HepG2 (cell line): ENCODE data around the gene ARL10. TPM values are rescaled to one million over a fixed set of nuclear protein-coding genes. Genes with fewer than 3 reads are reported as not detected.

ENCODE experiments used
- ATAC-seq: fragments of 200-7000 bp; cut with Tn5 transposase; 3 replicates; pipeline ENCODE4 v1.9.1; 2020; ENCODE audit warnings: mild to moderate bottlenecking, moderate library complexity
- BruUV-seq: library from RNA; stranded (reverse); fragments of 400-500 nt; replicated peaks from 2 replicates; lab custom pipeline; 2021; lab: Mats Ljungman, UMichigan
- CTCF ChIA-PET: fragments of 300-600 bp; formaldehyde crosslinking; extraction: SDS; loops from one replicate; lab custom pipeline; 2021; ENCODE audit warnings: low total read pairs, inconsistent platforms, low intra/inter-chr PET ratio; lab: Yijun Ruan, JAX
- POLR2A ChIA-PET: fragments of 350-600 bp; sonication (Branson Sonifier 250); formaldehyde crosslinking; loops from one replicate; lab custom pipeline; 2020; ENCODE audit warnings: antibody characterized with exemption, inconsistent platforms; lab: Yijun Ruan, JAX
- DNase-seq: peaks from one replicate; pipeline ENCODE4 v3.0.0-alpha.2; 2015; ENCODE audit warnings: low spot score
- FAIRE-seq: peaks from 3 replicates; lab custom pipeline; 2011; peaks lifted over from hg19 to GRCh38; lab: Jason Lieb, UNC
- H2AFZ ChIP-seq: one replicate; pipeline ENCODE4 v1.6.1; 2011; ENCODE audit warnings: low read length, inconsistent platforms
- H3K27ac ChIP-seq: fragments of 300-600 bp; 3 replicates; pipeline ENCODE4 v1.8.0; 2011; ENCODE audit warnings: mixed run types, mild to moderate bottlenecking, mixed read lengths, low read length, inconsistent platforms; ENCODE audit not compliant: insufficient read depth; ENCODE audit errors: extremely low read length
- H3K27me3 ChIP-seq, 2 experiments: fragments of 200-600 bp in 1 of 2; 2 replicates in 1 of 2; 3 replicates in 1 of 2; pipeline versions ENCODE4 v1.6.0 to v1.8.0; 2011; ENCODE audit warnings: low read length in 2 of 2, mild to moderate bottlenecking in 2 of 2, moderate library complexity in 2 of 2, inconsistent platforms in 1 of 2; ENCODE audit not compliant: insufficient read depth in 2 of 2, control insufficient read depth in 1 of 2
- H3K36me3 ChIP-seq, 2 experiments: fragments of 200-600 bp in 1 of 2; replicated peaks in 1 of 2; 2 replicates in 1 of 2; 3 replicates in 1 of 2; pipeline versions ENCODE4 v1.5.1 to v1.8.0; 2011; ENCODE audit warnings: low read length in 2 of 2, inconsistent platforms in 1 of 2; ENCODE audit not compliant: insufficient read depth in 2 of 2, control insufficient read depth in 1 of 2
- H3K4me1 ChIP-seq: 2 replicates; pipeline ENCODE4 v1.5.1; 2012; ENCODE audit warnings: low read length, inconsistent platforms; ENCODE audit not compliant: insufficient read depth
- H3K4me2 ChIP-seq: 2 replicates; pipeline ENCODE4 v1.6.0; 2011; ENCODE audit warnings: low read depth, low read length, inconsistent platforms
- H3K4me3 ChIP-seq, 3 experiments: fragments of 200-600 bp in 1 of 3; sonication (generic), shearing (Covaris generic) in 1 of 3; replicated peaks in 1 of 3; 2 replicates each; pipeline ENCODE4 v1.5.1; 2011 to 2016; ENCODE audit warnings: low read length in 3 of 3, inconsistent platforms in 2 of 3, low read depth in 2 of 3, mild to moderate bottlenecking in 2 of 3, control low read depth in 1 of 3, mixed read lengths in 1 of 3; ENCODE audit not compliant: insufficient read depth in 1 of 3
- H3K79me2 ChIP-seq: one replicate; pipeline ENCODE4 v1.6.1; 2011; ENCODE audit warnings: low read length, inconsistent platforms; ENCODE audit not compliant: insufficient read depth
- H3K9ac ChIP-seq: 2 replicates; pipeline ENCODE4 v1.6.0; 2011; ENCODE audit warnings: mild to moderate bottlenecking, low read depth, low read length, inconsistent platforms; ENCODE audit not compliant: insufficient read depth
- H3K9me3 ChIP-seq: 2 replicates; pipeline ENCODE4 v1.5.1; 2012; ENCODE audit warnings: mild to moderate bottlenecking, low read length
- H4K20me1 ChIP-seq: 2 replicates; pipeline ENCODE4 v1.6.0; 2011; ENCODE audit warnings: inconsistent platforms, mild to moderate bottlenecking, low read length, moderate library complexity; ENCODE audit not compliant: insufficient read depth
- MAFK ChIP-seq, 2 experiments: IDR thresholded peaks in 1 of 2; conservative IDR thresholded peaks in 1 of 2; 2 replicates each; pipeline ENCODE4 v1.6.1; 2011; ENCODE audit warnings: improper control_type of control experiment in 2 of 2, low read length in 2 of 2
- SOX13 ChIP-seq, 3 experiments: fragments of 450-650 bp in 1 of 3; sonication (generic) in 1 of 3; formaldehyde crosslinking in 1 of 3; IDR thresholded peaks in 2 of 3; conservative IDR thresholded peaks in 1 of 3; 2 replicates each; pipeline versions ENCODE4 v1.5.0 to v1.6.1; 2016 to 2020; ENCODE audit warnings: antibody characterized with exemption in 1 of 3, mild to moderate bottlenecking in 1 of 3, missing compliant biosample characterization in 1 of 3, missing genetic modification reagents in 1 of 3, moderate library complexity in 1 of 3
- TOE1 ChIP-seq: sonication (generic); formaldehyde crosslinking; IDR thresholded peaks from 2 replicates; pipeline ENCODE4 v1.4.0; 2020; ENCODE audit warnings: mild to moderate bottlenecking, missing genetic modification reagents
- WGBS: methylation state at CpG from one replicate; pipeline ENCODE4 v1.1.6; 2017; ENCODE audit warnings: low lambda C conversion rate; 5-methylcytosine and 5-hydroxymethylcytosine counted together
- in situ Hi-C: cut with HindIII; loops from 2 replicates; pipeline ENCODE4 v1.10.0; 2017; ENCODE audit warnings: low pct_unique_long_range_greater_than_20kb; ENCODE audit not compliant: extremely low pct_ligation_motif_present
- intact Hi-C: fragments of 100-400 bp; cut with micrococcal nuclease; formaldehyde crosslinking; loops from one replicate; pipeline ENCODE4 v1.10.0; 2022; ENCODE audit not compliant: unreplicated experiment
- polyA plus RNA-seq, 8 experiments: library from polyadenylated mRNA; depleted of rRNA in 3 of 8; stranded (reverse) in 7 of 8; unstranded in 1 of 8; fragments of >200 nt; fragmentation: Illumina TruSeq in 4 of 8; extraction: Trizol in 4 of 8; gene quantifications; 2 replicates each; pipeline versions ENCODE4 v1.2.1 to v1.2.3, GENCODE V29; 2011 to 2016; ENCODE audit warnings: low read depth in 4 of 8, missing spikeins in 1 of 8, mixed read lengths in 1 of 8; ENCODE audit not compliant: insufficient read depth in 1 of 8
- total RNA-seq, 5 experiments: library from RNA; depleted of rRNA; stranded (reverse); fragments of >200 nt; fragmentation: Illumina TruSeq; extraction: Trizol; gene quantifications; 2 replicates each; pipeline ENCODE4 v1.2.3, GENCODE V29; 2016; ENCODE audit warnings: low read depth in 1 of 5

Gene ARL10
- total and polyA plus RNA-seq, 2 of the 13 experiments (the other 11 are each of a cell fraction or from before 2014, with no cell fraction given) = 0.18 to 0.50 TPM

- 100% methylated on average over 1 of the region's 2 CpGs for WGBS
- intact Hi-C loops (loop anchor here (10.0 kb wide), 1 partner anchor 72 kb away; no protein-coding TSS in a partner anchor), in situ Hi-C loops (loop anchor here (10.0 kb wide), 1 partner anchor 72 kb away; no protein-coding TSS in a partner anchor)
- CTCF ChIA-PET = no interaction called here
- no peaks in the 10 kb centered on the region for H3K9me3 ChIP-seq
- H3K9ac ChIP-seq = no peak overlapping the region
- no peaks in the 10 kb centered on the region for H3K79me2 ChIP-seq
- FAIRE-seq = no peak
- H2AFZ ChIP-seq = no peak overlapping the region
- no peak overlapping the region for H3K4me2 ChIP-seq
- no peaks in the 10 kb centered on the region for H3K27me3 ChIP-seq
- H3K36me3 ChIP-seq = peaks cover 0 to 6% of the 10 kb centered on the region in 2 experiments; a peak in 1 of 5 replicates
- peaks cover 23% of the 10 kb centered on the region for H3K4me1 ChIP-seq
- ATAC-seq = no peak
- no TSS peak for BruUV-seq
- no peak for DNase-seq
- POLR2A ChIA-PET = no interaction called here
- no peak overlapping the region for H3K27ac ChIP-seq
- H3K4me3 ChIP-seq = no peak overlapping the region
- H4K20me1 ChIP-seq = no peaks in the 10 kb centered on the region
- no peak for TF ChIP-seq SOX13 (IDR thresholded peaks at IDR 0.05)
- no peak for TF ChIP-seq SOX13 (CRISPR knock-in tag; conservative IDR thresholded peaks at IDR 0.05 in 1 of 2, IDR thresholded peaks at IDR 0.05 in 1 of 2)
These were observed 47.9 kb downstream of the ARL10 start for GRCh38 chr5:176413255-176413565.

- CTCF ChIA-PET = no interaction called here
These were observed 48.5 kb downstream of the ARL10 start for GRCh38 chr5:176413709-176414191.

More at GRCh38 chr5:176413709-176414191, 48.5 kb downstream of the ARL10 start:
- Histone ChIP-seq H3K27me3 (no peaks in the 10 kb centered on the region), H3K4me2 (no peak overlapping the region), H3K9me3 (no peaks in the 10 kb centered on the region), H2AFZ (no peak overlapping the region), H3K79me2 (no peaks in the 10 kb centered on the region), H3K9ac (no peak overlapping the region), H3K4me3 (no peak overlapping the region), H3K4me1 (peaks cover 29% of the 10 kb centered on the region), H3K36me3 (peaks cover 0 to 6% of the 10 kb centered on the region in 2 experiments; a peak in 1 of 5 replicates), H3K27ac (no peak overlapping the region), H4K20me1 (no peaks in the 10 kb centered on the region)
- no peak for DNase-seq
- WGBS = 10% methylated on average over 1 of the region's 7 CpGs
- POLR2A ChIA-PET = no interaction called here
- intact Hi-C loops (loop anchor here (10.0 kb wide), 1 partner anchor 71 kb away; no protein-coding TSS in a partner anchor), in situ Hi-C loops (loop anchor here (10.0 kb wide), 1 partner anchor 71 kb away; no protein-coding TSS in a partner anchor)
- no peak for FAIRE-seq
- TF ChIP-seq MAFK (conservative IDR thresholded peaks at IDR 0.05 in 1 of 2, IDR thresholded peaks at IDR 0.05 in 1 of 2; ENCODE audit: low read length in 2 of 2) (peak in 1 of 2 experiments; percentile 14; a peak in 1 of 4 replicates), TOE1 (CRISPR knock-in tag) (no peak)
- BruUV-seq = no TSS peak
- no peak for ATAC-seq
